ENCODE measurements around the gene EMX2.
"Not testable (repeated sequence)": the region's sequence is repeated elsewhere in the genome, so short reads cannot be mapped to it uniquely, and the experiment has no call there.

The EMX2 gene

DNA sequence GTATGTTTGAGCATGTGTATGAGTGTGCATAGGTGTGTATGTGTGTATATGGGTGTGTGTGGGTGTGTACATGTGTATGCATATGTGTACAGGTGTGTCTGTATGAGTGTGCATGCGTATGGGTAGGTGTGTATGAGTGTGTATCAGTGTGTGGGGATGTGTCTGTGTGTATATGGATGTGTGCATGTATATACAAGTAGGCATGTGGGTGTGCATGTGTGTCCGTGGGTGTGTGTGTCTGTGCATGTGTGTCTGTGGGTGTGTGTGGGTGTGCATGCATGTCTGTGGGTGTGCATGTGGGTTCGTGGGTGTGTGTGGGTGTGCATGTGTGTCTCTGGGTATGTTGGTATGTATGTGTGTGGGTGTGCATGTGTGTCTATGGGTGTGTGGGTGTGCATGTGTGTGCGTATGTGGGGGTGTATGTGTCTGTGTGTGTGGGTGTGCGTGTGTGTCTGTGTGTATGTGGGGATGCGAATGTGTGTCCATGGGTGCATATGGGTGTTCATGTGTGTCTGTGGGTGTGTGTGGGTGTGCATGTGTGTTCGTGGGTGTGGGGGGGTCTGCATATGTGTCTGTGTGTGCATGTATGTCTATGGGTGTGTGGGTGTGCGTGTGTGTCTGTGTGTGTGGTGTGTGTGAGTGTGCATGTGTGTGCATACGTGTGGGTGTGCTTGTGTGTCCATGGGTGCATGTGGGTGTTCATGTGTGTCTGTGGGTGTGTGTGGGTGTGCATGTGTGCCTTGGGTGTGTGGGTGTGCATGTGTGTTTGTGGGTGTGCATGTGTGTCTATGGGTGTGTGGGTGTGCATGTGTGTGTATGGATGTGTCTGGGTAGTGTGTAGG is 20.6 kb downstream of the EMX2 start:
- DNase-seq = no peak

DNA sequence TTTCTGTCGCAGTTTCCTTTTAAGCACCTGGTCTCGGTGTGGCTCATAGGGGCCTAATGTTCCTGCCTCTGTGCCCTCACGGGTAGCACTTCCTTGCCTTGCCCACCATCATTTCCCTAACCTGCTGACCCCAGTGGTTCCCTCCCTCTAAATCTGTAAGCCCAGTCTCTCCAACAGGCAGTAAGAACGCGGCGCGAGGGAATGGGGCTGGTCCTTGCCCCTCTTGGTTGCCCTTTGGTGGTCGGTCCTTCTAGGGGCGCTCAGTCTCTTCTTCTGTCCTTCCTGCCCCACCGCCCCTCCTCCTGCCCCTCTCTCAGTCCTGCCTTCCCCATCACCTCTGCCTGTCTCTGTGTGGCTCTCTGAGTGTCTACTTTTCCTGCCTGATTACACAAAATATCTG is 21.2 kb downstream of the EMX2 start:
- no peak for DNase-seq

DNA sequence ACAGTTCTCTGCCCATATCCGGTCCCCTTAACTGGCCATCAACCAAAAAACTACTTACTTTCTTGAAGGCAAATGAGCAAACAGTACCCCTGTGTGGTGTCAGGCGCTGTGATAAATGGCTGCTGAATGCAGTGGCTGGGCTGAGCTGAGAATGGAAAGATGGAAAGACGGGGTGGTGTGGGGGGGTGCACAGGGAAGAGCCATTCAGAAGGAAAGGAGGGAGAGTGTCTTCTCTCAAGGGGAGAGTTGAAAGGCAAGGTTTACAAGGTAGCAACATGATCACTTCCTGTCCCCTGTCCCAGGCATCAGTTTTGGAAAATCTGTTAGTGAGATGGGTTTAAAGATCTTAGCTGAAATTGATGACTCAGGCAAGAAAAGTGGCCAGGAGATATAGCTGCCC is 22.5 kb downstream of the EMX2 start:
- DNase-seq = no peak

DNA sequence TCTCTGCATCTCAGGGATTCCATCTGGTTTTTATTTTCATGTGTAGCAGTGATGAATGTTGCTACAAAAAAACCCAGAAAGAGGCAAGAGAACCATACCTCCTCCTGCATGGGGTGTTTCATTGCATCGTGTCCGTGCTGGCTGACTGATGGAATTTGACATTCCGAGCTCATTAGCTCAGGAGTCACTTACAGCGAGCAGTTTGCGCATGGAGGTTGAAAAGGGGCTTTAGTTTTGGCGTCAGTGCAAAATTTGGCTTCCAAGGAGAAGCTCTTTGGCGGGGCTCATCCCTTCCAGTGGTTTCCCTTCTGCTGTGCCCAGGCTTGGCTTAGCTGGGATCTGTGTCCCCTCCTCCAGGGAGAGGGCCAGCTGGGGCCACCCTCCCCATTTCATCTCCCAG is 25.8 kb downstream of the EMX2 start:
- DNase-seq = no peak

DNA sequence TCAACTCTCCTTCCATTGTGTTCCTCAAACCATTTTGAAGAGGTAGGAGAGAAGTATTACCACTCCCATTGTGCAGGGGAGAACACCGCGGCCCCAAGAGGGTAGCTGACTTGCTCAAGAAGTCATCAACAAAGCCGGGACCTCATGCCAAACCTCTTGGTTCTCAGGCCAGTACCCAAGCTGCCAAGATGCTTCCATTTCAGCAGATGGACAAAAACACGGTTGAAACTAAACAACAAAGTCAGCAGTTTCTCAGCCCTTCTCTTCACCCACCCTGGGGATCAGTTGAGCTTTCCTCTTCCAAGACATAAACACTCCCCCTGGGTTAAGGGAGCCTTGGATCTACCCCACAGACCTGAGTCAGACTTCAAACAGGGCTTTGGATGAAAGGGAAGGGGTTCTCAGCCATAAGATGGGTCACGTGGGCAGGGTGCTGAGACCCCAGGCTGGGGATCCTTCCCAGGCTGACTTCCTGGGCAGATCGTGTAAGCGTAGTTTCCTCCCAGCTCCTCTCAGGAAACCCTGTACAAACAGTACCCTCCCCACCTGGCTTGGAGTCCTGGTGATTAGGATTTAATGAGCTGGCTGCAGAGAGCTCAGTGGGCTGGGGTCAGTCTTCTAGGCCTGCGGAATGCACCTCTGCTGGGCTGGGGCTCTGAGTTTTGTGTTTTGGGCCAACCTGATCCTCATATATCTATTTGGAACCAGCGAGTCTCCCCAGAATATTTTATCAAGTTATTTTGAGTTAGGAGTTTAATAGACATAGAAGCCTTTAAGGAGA is 27.3 kb downstream of the EMX2 start:
- no peak for DNase-seq

- no peak for DNase-seq
Measured at GRCh38 chr10:117570880-117571279, 28.3 kb downstream of the EMX2 start.

DNA sequence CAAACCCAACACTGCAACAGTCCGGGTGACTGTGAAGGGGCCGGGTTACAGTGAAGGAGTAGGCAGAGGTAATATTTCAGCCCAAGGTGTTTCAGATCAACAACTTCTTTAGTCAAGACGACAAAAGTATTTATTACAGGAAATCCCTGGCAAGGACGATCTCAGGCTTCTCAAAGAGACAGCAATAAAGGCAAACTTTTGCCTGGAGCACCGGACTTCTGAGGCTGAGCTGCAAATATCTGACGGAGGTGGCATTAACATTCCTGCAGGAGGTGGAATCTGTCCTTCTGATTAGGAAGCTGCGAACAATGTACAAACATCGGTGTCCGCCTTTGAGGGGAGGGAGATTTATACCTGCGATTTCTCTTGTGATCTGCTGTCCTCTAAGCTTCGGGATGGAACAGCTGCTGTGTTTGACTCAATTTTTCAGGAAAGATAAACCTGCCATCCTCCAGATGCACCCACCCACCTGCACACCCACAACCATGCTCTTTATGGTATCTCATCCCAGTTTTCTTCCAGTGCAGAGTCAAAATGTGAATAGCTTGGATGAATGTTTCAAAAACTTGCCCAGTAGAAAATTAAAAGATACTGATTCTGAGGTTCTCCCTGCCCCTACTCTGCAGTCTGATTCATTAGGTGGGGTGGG is 32.1 kb downstream of the EMX2 start:
- DNase-seq = no peak

GRCh38 chr10:117578490-117578889 is 35.9 kb downstream of the EMX2 start:
- no peak for DNase-seq

DNA sequence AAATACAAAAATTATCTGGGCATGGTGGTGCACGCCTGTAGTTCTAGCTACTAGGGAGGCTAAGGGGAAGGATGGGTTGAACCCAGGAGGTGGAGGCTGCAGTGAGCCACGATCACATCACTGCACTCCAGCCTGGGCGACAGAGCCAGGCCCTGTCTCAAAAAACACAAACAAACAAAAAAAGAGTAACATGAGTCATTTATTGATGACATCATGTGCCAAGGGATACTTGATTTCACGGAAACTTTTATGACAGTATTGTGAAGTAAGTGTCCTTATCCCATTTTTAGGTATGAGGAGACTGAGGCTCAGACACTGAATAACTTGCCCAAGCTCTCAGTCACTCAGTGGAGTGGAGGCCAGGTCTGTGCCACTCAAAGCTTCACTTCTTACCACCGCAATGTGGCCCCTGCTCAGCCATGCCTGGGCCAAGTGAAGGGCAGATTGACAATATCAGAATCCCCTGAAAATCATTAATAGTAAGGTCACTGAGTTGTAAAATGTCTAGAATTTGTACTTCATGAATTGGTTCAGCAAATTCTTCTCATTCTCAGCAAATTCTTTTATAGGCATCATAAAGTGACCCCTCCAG is 36.5 kb downstream of the EMX2 start:
- no peak for DNase-seq

DNA sequence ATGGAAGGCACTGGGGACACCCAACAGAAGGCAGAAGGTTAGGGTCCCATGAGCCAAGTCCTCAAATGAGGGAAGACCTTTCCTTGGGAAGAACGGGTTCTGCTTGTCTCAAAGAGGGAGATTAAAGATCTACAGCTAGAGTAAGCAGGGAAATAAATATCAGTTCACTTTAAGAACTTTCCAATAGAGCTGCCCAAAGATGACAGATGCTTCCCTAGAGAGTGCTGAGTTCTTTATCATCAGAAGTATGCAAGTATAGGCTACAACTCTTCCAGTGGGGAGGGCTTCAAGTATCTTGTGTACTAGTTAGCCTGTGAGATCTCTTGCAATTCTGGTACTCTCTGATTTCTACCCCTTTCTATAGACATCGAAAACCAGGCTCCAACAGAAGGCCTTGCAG is 39.4 kb downstream of the EMX2 start:
- no peak for DNase-seq

GRCh38 chr10:117584831-117585230 is 42.3 kb downstream of the EMX2 start:
- not testable (repeated sequence) for DNase-seq

- DNase-seq = no peak
Measured at GRCh38 chr10:117587036-117587435, 44.5 kb downstream of the EMX2 start.

- no peak for DNase-seq
Measured at GRCh38 chr10:117590101-117590875, 47.7 kb downstream of the EMX2 start.

DNA sequence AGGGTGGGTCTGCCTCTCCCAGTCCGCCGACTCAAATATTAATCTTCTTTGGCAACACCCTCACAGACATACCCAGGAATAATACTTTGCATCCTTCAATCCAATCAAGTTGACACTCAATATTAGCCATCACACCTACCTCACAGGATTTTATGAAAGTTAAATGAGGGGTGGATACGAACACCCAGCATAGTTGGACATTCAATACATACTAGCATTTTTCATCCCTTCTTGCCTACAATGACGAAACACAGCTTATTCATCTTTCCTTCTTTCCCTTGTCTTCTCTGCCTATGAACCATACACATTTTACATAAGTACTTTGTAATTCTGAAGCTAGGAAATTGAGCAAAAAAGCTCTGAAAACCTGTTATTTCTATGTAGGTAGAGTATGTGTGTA is 48.5 kb downstream of the EMX2 start:
- DNase-seq = no peak

- DNase-seq = no peak
Measured at GRCh38 chr10:117594722-117595121, 52.2 kb downstream of the EMX2 start.

DNA sequence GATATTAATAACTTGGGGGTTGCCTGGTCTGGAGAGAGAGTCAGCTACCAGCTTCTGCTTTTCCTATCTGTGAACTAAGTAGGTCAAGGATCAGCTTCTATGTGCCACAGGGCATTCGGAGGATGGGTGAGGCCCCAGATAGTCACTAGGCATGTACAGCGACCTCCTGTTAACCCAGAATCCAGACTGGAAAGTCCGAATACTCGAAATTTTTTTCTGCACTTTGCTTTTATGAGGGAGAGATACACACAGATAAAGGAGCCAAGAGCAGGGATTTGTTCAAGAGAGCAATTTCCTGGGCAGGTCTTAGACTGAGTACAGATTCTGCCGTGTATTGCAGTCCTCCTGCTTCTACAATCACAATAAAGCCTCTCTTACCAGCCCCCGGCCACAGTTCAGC is 54.2 kb downstream of the EMX2 start:
- DNase-seq = no peak

GRCh38 chr10:117597216-117597615 is 54.7 kb downstream of the EMX2 start:
- no peak for DNase-seq

All from NCI-H524 treated with DMSO at 0.1 percent for 48 hours (cell line).